ENCODE results near the gene PLCG2.
"Not testable (repeated sequence)": the region's sequence is repeated elsewhere in the genome, so short reads cannot be mapped to it uniquely, and the experiment has no call there.

The PLCG2 gene

DNA sequence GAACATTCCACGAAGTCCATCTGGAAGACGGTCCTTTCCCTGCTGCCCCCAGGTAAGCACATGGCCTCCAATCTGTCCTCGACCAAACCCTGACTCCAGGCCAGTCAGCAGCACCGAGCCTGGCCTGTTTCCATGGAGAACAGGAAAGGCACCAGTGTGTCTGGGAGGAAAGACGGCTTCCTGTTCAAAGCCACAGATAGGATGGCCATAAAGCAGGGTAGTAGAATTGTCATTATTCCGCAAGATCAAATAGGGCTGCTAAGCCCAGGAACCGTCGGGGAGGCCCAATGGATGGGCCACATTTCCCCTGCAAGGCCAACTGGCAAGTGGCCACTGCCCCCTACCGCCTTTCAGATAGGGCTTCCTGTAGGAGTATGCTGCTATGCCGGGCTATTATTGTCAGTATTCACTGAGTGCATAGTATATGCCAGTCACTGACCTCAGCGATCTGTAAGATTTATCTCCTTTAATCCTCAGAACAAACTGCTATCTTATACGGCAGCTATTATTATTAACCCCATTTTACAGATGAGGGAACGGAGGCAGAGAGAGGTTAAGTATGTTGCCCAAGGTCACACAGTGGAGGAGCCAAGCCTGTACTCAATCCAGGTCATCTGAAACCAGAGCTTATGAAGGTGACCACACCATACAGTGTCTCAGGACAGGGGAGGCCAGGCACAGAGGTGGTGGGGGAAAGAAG, 23.0 kb upstream of the PLCG2 start:
- DNase-seq: peak; percentile 35

DNA sequence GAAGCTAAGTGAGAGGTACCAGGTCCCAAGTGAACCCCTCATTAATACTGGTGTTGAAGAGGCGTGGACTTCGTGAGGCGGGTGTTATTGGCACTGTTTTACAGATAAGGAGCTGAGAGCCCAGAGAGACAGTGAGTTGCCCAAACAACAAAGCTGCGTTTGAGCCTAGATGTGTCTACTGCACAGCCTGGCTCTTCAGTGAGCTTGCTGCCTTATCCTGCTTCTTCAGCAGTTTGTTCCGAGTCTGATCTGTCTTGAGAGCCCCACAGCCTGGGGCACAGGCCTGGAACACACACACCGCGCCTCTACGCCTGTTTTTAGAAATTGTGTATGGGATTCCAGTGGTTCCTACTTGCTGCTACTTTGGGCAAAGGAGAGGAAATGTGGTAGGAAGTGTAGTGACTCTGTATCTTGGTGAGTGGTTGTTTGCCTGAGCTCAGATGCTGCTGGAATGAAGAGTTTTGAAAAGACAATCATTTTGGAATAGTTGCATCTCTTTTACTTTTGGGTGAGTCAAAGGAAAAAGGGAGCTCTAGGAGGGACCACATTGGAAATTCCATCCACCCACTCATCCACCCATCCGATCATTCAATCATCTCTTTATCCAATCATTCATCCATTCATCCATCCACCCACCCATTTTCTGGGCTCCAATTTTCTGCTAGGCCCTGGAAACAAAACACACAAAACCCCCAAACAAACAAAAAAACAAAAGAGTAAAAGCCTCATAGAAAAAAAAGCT, 22.3 kb upstream of the PLCG2 start:
- DNase-seq: no peak

DNA sequence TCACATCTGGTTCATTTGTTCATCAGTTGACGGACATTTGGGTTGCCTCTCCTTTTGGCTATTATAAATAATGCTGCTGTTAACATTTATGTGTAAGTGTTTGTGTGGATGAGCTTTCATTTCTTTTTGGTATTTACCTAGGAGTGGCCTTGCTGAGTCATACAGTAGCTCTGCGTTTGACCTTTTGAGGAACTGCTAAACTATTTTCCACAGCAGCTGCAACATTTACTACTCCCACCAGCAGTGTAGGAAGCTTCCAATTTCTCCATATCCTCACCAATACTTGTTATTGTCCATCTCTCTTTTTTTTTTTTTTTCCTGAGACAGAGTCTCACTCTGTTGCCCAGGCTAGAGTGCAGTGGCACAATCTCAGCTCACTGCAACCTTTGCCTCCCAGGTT, 20.7 kb upstream of the PLCG2 start:
- no peak for DNase-seq

DNA sequence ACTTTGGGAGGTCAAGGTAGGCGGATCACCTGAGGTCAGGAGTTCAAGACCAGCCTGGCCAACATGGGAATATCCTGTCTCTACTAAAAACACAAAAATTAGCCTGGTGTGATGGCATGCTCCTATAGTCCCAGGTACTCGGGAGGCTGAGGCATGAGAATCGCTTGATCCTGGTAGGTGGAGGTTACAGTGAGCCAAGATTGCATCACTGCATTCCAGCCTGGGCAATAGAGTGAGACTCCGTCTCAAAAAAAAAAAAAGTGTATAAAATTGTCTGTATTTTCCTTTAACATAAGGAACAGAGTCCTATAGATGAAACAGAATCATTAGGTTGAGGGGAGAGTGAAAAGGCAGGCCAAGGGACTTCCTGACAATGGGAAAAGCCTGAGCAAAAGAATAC, 16.8 kb upstream of the PLCG2 start:
- DNase-seq: not testable (repeated sequence)

DNA sequence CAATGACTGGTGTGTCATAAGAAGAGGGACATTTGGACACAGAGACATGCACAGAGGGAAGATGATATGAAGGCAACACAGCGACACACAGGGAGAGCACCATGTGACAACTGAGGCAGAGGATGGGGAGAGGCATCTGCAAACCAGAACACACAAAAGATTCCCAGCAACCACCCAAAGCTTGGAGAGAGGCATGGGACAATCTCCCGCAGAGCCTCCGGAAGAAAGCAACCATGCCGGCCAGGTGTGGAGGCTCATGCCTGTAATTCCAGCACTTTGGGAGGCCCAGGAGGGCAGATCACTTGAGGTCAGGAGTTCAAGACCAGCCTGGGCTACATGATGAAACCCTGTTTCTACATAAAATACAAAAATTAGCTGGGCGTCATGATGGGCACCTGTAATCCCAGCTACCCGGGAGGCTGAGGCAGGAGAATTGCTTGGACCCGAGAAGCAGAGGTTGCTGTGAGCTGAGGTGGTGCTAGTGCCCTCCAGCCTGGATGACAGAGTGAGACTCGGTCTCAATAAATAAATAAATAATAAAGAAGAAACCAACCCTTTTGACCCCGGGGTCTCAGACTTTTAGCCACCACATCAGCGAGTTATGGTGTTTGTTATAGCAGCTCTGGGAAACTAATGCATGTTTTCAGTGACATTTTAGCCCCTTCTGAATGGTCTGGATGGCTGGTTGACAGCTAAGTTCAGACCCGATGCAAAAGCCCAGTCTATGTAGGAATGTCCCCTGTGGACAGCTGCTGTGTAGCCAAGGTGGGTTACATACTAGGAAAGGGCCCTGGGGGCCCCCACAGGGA, 13.8 kb upstream of the PLCG2 start:
- DNase-seq: no peak

DNA sequence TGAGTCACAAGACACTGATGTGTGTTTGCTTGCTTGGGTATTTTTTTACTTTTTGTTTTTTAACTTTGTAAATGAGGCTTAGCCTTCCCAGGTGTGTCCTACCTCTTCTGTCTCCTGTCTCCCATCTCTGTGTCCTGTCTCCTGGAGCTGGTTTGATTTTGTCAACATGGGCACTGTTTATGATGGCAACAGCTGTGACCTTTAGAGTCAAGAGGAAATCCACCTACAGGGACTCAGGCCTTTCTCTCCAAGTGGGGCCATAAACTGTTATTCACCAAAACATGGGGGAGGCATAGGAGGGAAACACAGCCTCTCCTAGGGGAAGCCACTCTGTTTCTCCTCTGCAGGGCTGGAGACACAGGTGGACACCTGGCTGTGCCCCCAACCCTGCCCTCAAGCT, 13.1 kb upstream of the PLCG2 start:
- DNase-seq: no peak

DNA sequence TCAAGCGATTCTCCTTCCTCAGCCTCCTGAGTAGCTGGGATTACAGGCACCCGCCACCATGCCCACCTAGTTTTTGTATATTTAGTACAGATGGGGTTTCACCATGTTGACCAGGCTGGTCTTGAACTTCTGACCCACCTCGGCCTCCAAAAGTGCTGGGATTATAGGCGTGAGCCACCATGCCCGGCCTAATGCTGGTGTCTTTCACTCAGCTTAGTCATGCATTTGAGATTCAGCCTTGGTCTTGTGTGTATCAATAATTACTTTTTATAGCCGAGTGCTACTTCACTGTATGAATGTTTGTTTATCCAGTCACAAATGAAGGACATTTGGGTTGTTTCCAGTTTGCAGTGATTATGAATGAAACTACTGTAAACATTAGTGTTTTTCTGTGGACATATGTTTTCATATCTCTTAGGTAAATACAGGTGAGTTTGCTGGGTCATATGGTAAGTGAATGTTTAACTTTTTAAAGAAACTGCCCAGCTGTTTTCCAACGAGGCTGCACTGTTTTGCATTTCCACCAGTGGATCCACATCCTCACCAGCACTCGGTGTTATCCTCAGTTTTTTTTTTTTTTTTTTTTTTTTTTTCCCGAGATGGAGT, 11.0 kb upstream of the PLCG2 start:
- no peak for DNase-seq

DNA sequence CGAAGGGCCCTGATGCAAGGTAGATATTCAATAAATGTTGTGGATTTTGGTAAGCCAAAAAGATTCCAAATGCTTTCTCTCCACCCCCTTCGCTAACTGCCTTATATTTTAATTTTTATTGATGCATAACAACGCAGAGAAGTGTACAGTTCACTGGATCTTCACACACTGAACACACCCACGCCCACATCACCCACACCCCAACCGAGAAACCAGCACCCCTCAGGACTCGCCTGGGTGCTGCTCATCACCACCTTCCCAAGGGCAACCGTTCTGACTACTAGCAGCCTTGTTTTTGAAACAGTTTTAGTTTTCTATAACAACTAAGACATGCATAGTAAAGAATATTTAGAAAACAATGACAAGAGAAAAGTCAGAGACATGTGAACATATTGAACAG, 9.1 kb upstream of the PLCG2 start:
- DNase-seq: no peak

DNA sequence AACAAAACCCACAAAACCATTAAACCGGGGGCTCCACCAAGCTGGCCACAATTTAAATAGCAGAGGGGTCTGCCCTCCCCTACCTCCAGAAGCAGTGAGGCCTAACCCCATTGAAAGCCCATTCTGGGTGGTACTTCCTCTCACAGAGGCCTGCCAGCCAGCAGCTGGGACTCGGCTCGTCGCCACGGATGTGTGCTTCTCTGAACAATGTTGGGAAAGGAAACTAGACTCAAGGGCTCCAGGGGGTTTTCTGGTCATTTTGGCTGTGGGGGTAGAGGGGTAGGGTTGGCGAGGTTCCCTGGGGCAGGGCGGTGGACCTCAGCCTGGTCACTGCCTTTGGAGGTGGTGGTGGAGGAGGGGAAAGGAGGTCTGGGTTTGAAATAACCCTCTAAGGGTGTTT, 4.7 kb upstream of the PLCG2 start:
- DNase-seq: no peak

DNA sequence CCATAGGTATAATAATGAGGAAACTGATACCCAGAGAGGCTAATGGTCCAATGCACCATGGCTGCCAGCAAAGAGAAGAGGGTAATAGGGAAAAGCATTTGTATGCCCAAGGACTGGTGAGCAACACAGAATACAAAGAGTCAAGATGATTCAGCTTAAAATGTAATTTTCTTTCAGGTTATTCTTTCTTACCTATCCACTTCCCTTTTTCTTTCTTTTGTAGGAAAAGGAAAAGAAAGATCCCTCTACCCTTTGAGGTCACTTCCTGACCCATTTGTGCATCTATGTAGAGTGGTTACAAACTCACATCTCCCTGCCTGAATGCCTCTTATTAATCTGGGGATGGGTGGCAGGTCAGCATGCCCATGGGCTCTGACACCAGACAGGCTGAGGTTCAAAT, 3.5 kb upstream of the PLCG2 start:
- no peak for DNase-seq

DNA sequence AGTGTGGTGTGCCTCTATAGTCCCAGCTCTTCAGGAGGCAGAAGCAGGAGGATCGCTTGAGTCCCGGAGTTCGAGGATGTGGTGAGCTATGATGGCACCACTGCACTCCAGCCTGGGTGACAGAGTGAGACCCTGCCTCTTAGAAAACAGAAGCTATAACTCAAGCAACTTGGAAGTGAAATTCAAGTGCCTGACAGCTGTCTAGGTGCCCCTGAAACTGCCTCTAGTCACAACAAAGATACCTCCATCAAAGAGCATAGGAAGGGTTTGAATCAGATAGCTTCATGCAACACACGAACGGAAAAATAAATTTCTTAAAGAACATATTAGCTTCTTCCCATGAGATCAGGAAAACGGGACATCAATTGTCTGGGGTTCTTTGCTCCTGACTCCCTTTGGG, 860 bp upstream of the PLCG2 start:
- no peak for DNase-seq

DNA sequence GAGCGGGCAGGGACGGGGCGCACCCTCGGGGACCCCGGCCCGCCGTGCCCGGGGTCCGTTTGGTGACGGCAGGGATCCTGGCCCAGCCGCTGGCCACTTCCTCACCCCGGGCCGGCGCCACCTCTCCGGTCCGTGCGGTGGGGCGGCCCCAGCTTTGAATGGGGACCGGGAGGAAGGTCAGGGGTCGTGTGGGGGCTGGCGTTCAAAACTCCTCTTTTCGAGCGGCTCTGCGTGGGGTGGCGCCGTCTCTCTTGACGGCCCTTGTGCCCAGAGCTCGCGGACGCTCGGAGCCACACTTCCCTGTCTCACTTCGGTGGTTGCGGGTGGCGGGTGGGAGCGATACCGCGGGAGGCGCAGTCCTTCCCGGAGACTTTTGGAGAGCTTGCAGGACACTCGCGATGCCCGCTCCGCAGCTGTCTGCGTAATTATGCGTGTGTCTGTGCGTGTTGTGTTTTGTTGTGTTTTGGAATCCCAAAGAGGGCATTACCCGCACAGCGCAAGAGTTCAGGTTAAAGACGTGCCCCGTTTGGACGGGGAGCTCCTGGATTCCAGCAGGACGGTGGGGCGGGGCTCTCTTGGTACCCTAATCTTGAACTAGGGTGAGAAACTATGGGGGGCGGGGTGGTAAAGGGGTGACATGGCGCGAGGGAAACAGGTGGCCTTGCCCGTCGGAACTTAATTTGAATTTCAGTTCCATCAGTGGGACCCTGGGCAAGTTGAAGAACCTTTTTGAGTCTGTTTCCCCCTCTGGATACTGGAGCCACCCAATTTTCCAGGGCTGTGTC, 637 bp downstream of the PLCG2 start:
- peak; percentile 25 for DNase-seq

DNA sequence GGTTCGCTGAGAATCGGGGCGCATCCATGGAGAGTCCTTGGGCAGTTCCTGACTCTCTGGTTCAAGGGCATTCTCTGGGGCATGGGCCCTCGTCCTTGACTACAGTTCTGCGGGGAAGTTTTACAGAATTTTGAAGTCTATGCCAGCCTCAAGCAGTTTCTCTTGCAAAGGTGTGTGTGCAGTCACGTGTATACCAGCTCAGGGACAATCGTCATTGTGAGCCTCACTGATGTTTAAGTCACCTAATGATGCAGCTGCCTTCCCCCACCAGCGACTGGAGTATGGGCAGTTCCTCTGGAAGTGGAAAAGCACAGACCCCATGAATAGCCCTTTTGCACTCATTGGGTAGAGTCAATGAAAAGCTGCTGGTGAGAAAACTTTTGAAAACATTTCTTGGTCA, 1.3 kb downstream of the PLCG2 start:
- no peak for DNase-seq

DNA sequence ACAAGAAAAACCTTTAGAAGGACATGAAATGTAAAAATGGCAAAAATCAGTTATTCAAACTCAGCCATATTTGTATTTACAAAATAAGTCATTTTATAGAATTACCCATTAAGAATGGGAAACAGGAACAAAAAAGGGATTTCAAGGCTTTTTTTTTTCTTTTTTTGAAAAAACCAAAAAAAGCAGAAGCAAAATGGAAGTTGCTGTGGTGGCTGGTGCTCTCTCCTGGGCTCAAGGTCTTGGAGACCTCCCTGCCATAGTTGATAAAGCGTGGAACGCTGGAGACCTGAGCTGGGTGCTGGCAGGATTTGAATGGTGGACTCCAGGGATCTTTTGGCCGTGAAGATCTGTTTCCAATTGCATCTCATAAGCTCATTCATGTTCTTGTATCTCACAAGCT, 3.1 kb downstream of the PLCG2 start:
- DNase-seq: no peak

DNA sequence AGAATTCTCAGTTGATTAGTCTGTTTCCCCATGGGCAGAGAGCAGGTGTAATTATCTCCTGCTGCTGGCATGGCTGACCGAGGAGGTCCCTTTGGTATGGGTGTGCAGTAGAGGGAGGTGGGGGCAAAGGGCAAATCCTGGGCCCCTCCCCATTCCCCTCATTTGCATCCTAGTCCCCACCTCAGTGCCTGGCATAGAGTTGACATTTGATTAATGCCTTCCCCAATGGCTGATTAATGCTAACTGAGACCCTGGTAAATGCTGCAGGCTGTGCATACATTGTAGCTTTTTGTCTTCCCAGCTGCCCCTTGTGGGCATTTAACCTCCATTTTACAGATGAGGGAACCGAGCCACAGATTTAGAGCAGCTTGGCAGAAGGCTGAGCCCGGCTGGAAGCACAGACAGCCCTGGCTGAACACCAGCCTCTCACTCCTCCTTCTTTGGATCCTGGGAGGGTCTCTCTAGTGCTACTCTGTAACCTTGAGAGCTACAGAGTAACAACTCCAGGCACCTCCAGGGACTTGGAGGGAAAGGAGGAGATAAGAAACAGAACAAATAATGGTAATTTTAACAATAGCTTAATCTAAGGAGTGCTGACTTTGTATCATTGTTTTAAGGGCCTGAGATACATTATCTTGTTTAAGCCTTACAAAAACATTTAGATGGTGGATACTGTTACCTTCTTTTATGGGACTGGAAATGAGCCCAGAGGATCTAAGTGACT, 5.1 kb downstream of the PLCG2 start:
- DNase-seq: no peak

DNA sequence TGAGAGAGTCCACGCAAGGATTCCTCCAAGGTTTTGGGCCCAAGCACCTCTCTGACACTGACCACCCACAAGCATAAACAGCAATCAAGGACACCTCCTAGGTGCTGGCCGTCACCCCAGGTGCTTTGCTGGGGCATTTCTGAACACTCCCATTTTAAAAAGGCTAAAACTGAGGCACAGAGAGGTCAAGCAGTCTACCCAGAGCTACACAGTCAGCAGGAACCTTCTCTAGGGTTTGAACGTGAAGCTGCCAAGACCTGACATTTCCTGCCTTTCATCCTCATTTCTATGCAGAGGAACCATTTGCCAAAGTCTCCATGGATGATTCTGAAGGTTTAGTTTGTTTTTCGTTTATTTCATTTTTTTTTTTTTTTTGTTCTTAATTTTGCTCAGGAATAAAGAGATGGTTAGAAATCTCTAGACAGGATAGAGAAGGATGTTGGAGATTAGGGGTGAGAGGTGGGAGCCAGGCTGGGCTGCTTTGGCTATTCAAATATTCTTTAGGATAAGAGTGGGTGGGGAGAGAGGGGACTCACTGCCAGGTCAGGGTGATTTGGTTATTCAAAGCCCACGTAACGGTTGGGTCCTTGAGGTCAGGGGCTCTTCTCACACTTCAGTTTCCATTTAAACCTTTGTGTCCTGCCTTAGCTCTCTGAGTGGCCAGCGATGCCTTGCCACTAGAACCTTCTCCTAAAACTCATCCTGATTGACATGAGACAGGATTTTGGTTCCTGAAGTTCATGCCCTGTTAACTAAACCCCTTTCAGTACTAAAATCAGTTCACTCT, 6.2 kb downstream of the PLCG2 start:
- DNase-seq: no peak

DNA sequence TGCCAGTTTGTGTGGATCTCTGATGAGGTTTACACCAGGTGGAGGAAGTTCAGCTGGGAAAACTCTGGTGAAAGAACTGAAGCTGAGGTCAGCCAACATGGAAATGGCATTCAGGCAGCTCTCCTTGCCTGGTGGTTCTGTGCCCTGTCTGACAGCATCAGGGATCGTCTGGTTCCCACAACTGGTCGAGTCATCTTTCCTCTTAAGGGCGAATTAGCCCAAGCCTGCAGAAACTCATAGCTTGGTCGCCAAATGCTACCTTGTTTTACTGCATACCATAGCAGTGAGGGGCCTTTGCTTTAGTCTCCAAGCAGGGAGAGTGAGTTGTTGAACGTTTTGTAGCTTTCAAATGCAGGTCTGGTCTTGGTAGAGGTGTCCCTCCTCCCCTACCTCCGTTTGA, 7.2 kb downstream of the PLCG2 start:
- DNase-seq: no peak

DNA sequence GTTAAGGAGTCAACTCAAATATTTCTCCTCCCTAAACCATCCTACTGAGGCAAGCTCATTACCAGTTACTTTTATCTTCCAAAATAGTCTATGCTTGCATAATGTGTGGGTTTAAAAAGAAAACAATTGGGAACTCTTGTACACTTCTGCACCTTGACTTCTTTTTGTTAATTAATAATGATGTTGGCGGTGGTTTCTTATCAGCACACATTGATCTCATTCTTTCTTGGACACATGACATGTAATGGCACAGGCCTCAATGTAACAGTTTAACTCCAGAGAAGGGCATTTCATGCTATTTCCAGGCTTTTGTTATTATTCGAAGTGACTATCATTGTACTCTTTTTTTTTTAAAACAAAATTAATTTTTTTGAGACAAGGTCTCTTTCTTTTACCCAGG, 7.8 kb downstream of the PLCG2 start:
- no peak for DNase-seq

DNA sequence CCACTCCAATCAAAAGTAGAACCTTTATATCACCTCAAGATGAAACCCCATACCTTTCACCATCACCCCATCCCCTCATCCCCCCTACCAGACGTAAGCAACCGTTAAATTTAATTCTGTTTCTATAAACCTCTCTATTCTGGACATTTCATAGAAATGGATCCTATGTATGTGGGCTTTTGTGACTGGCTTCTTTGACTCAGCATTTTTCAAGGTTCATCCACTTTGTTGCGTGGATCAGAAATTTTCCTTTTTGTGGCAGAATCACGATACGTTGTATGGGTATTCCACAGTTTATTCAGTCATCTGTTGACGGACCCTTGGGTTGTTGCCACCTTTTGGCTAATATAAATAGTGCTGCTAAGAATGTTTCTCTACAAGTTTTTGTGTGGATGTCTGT, 8.6 kb downstream of the PLCG2 start:
- no peak for DNase-seq

DNA sequence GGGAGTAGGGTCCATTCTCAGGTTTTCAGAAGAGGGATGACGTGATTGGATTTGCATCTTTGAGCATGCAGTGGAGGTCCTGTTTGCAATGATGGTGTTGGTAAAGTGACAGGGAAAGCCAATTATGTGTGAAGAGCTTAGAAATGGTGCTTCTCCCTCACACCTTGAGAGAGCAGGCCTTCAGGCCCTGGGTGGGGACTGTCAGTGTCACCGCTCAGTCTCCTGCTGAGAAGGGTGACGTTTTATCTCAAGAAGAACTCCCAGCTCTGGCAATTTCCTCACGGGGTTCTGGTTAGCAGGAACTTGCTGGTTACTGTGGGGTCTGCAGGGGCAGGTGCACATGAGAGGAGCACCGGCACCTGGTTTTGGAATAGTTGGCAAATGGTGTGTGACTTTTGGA, 11.2 kb downstream of the PLCG2 start:
- no peak for DNase-seq

DNA sequence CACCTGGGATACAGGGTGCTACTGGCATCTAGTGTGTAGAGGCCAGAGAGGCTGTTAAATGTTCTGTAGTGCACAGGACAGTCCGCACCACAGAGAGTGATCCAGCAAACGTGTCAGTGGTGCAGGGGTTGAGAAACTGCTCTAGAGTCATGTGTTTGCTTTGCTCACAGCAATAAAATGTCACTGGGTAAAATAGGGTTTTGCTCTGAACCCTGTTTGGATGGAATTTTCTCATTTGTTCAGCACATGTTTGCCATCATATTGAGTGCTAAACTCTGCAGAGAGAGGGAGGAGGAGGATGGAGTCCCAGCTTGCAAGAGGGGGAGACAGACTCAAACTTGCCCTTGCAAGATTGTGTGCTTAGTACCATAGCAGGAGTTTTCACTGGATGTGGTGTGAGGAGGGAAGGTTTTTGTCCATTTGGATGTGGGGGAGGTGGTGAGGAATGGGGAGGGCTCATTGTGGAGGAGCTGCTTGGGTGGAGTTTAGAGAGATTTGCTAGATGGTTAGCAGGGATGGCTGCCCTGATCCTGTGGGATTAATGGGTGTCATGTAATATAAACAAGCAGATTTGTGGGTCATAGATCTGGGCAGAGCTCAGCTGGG, 11.8 kb downstream of the PLCG2 start:
- no peak for DNase-seq
